ENCODE measurements around the gene TSPAN2.
"Not testable (repeated sequence)": the region's sequence is repeated elsewhere in the genome, so short reads cannot be mapped to it uniquely, and the experiment has no call there.

The TSPAN2 gene

GRCh38 chr1:115029526-115029925 lies 59.8 kb downstream of the TSPAN2 start, which contains the start of gene TSHB:
Gene TSHB (plus strand): TSS chr1:115029826. CDS start chr1:115033363, 3,537 bp downstream.
- Histone ChIP-seq H3F3A (ENCODE audit: insufficient read depth, low read length) (no peaks in the 10 kb centered on the region), H3K9me2 (replicated peaks; ENCODE audit: insufficient read depth, low read length) (no peaks in the 10 kb centered on the region), H4K20me1 (ENCODE audit: insufficient read depth, low read length) (no peaks in the 10 kb centered on the region), H3K4me2 (ENCODE audit: low read depth, low read length) (no peak within 1 kb of the TSS), H3K9ac (ENCODE audit: low read length) (no peak within 1 kb of the TSS), H3K4me1 (ENCODE audit: low read length) (no peaks in the 10 kb centered on the region), H2AFZ (ENCODE audit: low read length) (no peak within 1 kb of the TSS), H3K79me2 (ENCODE audit: low read length) (no peaks in the 10 kb centered on the region), H3K27ac (ENCODE audit: low read length) (no peak within 1 kb of the TSS), H3K4me3 (ENCODE audit: low read length) (no peak within 1 kb of the TSS), H3K9me3 (replicated peaks; ENCODE audit: insufficient read depth, low read length) (no peaks in the 10 kb centered on the region), H3K36me3 (replicated peaks; ENCODE audit: insufficient read depth, low read length) (no peaks in the 10 kb centered on the region), H3K27me3 (replicated peaks; ENCODE audit: insufficient read depth, low read length) (no peaks in the 10 kb centered on the region)
- no peak for DNase-seq
- no peak for TF ChIP-seq EZH2phosphoT487 (IDR thresholded peaks at IDR 0.05; ENCODE audit: low read length)
- no peak for TF ChIP-seq EZH2 (optimal IDR thresholded peaks at IDR 0.05; ENCODE audit: low read depth, low read length)
- TF ChIP-seq, protein P1, sequence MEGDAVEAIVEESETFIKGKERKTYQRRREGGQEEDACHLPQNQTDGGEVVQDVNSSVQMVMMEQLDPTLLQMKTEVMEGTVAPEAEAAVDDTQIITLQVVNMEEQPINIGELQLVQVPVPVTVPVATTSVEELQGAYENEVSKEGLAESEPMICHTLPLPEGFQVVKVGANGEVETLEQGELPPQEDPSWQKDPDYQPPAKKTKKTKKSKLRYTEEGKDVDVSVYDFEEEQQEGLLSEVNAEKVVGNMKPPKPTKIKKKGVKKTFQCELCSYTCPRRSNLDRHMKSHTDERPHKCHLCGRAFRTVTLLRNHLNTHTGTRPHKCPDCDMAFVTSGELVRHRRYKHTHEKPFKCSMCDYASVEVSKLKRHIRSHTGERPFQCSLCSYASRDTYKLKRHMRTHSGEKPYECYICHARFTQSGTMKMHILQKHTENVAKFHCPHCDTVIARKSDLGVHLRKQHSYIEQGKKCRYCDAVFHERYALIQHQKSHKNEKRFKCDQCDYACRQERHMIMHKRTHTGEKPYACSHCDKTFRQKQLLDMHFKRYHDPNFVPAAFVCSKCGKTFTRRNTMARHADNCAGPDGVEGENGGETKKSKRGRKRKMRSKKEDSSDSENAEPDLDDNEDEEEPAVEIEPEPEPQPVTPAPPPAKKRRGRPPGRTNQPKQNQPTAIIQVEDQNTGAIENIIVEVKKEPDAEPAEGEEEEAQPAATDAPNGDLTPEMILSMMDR (IDR thresholded peaks at IDR 0.05; ENCODE audit: low read length): no peak

- Histone ChIP-seq H3K9me2 (replicated peaks; ENCODE audit: insufficient read depth, low read length) (no peaks in the 10 kb centered on the region), H2AFZ (ENCODE audit: low read length) (no peak overlapping the region), H3K4me3 (ENCODE audit: low read length) (no peak overlapping the region), H3K36me3 (replicated peaks; ENCODE audit: insufficient read depth, low read length) (no peaks in the 10 kb centered on the region), H3K9ac (ENCODE audit: low read length) (no peak overlapping the region), H3K79me2 (ENCODE audit: low read length) (no peaks in the 10 kb centered on the region), H3K4me1 (ENCODE audit: low read length) (no peaks in the 10 kb centered on the region), H3K9me3 (replicated peaks; ENCODE audit: insufficient read depth, low read length) (no peaks in the 10 kb centered on the region), H3K27me3 (replicated peaks; ENCODE audit: insufficient read depth, low read length) (no peaks in the 10 kb centered on the region), H3K27ac (ENCODE audit: low read length) (no peak overlapping the region), H3K4me2 (ENCODE audit: low read depth, low read length) (no peak overlapping the region), H4K20me1 (ENCODE audit: insufficient read depth, low read length) (no peaks in the 10 kb centered on the region), H3F3A (ENCODE audit: insufficient read depth, low read length) (no peaks in the 10 kb centered on the region)
- DNase-seq: no peak
- TF ChIP-seq, protein P1 (IDR thresholded peaks at IDR 0.05; ENCODE audit: low read length): no peak
- TF ChIP-seq EZH2phosphoT487 (IDR thresholded peaks at IDR 0.05; ENCODE audit: low read length): no peak
- TF ChIP-seq EZH2 (optimal IDR thresholded peaks at IDR 0.05; ENCODE audit: low read depth, low read length): no peak
These were observed 65.7 kb downstream of the TSPAN2 start for GRCh38 chr1:115023593-115023992.

GRCh38 chr1:115021145-115021544 lies 68.2 kb downstream of the TSPAN2 start:
- Histone ChIP-seq H3K4me1 (ENCODE audit: low read length) (no peaks in the 10 kb centered on the region), H2AFZ (ENCODE audit: low read length) (no peak overlapping the region)
- no peak for TF ChIP-seq EZH2phosphoT487 (IDR thresholded peaks at IDR 0.05; ENCODE audit: low read length)
- TF ChIP-seq, protein P1 (IDR thresholded peaks at IDR 0.05; ENCODE audit: low read length): no peak
- TF ChIP-seq EZH2 (optimal IDR thresholded peaks at IDR 0.05; ENCODE audit: low read depth, low read length): no peak

DNA sequence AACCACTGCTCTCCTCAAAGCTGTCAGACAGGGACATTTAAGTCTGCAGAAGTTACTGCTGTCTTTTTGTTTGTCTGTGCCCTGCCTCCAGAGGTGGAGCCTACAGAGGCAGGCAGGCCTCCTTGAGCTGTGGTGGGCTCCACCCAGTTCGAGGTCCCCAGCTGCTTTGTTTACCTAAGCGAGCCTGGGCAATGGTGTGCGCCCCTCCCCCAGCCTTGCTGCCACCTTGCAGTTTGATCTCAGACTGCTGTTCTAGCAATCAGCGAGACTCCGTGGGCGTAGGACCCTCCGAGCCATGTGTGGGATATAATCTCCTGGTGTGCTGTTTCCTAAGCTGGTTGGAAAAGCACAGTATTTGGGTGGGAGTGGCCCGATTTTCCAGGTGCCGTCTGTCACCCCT lies 69.8 kb downstream of the TSPAN2 start:
- not testable (repeated sequence) for H3K4me3 ChIP-seq (ENCODE audit: low read length); H3K9me3 ChIP-seq (replicated peaks; ENCODE audit: insufficient read depth, low read length); H3K27me3 ChIP-seq (replicated peaks; ENCODE audit: insufficient read depth, low read length); H2AFZ ChIP-seq (ENCODE audit: low read length); H3K27ac ChIP-seq (ENCODE audit: low read length); H3K9me2 ChIP-seq (replicated peaks; ENCODE audit: insufficient read depth, low read length); H3K4me1 ChIP-seq (ENCODE audit: low read length); H3F3A ChIP-seq (ENCODE audit: insufficient read depth, low read length); H3K9ac ChIP-seq (ENCODE audit: low read length); H3K4me2 ChIP-seq (ENCODE audit: low read depth, low read length); H3K36me3 ChIP-seq (replicated peaks; ENCODE audit: insufficient read depth, low read length); H4K20me1 ChIP-seq (ENCODE audit: insufficient read depth, low read length); H3K79me2 ChIP-seq (ENCODE audit: low read length); DNase-seq

More at GRCh38 chr1:115021145-115021544, 68.2 kb downstream of the TSPAN2 start:
- no peaks in the 10 kb centered on the region for H3K27me3 ChIP-seq (replicated peaks; ENCODE audit: insufficient read depth, low read length)
- no peaks in the 10 kb centered on the region for H3F3A ChIP-seq (ENCODE audit: insufficient read depth, low read length)
- H3K79me2 ChIP-seq (ENCODE audit: low read length): no peaks in the 10 kb centered on the region
- H3K9ac ChIP-seq (ENCODE audit: low read length): no peak overlapping the region
- no peaks in the 10 kb centered on the region for H3K36me3 ChIP-seq (replicated peaks; ENCODE audit: insufficient read depth, low read length)
- H3K27ac ChIP-seq (ENCODE audit: low read length): no peak overlapping the region
- no peaks in the 10 kb centered on the region for H4K20me1 ChIP-seq (ENCODE audit: insufficient read depth, low read length)
- H3K9me2 ChIP-seq (replicated peaks; ENCODE audit: insufficient read depth, low read length): no peaks in the 10 kb centered on the region
- no peak overlapping the region for H3K4me3 ChIP-seq (ENCODE audit: low read length)
- H3K9me3 ChIP-seq (replicated peaks; ENCODE audit: insufficient read depth, low read length): no peaks in the 10 kb centered on the region
- no peak overlapping the region for H3K4me2 ChIP-seq (ENCODE audit: low read depth, low read length)
- no peak for DNase-seq
